HG03520 (cell line): ENCODE measurements around the gene MPHOSPH9.

ENCODE experiments used
- ATAC-seq: cut with Tn5 transposase; IDR thresholded peaks from one replicate; pipeline ENCODE4 v1.9.1; 2021; ENCODE audit warnings: mild to moderate bottlenecking, moderate library complexity; ENCODE audit not compliant: unreplicated experiment

The MPHOSPH9 gene

GRCh38 chr12:123150275-123150743, 82.6 kb downstream of the MPHOSPH9 start:
- ATAC-seq: no peak

GRCh38 chr12:123149501-123150274, 83.3 kb downstream of the MPHOSPH9 start:
- no peak for ATAC-seq

GRCh38 chr12:123149088-123149487, 83.9 kb downstream of the MPHOSPH9 start:
- no peak for ATAC-seq

- ATAC-seq: no peak
Measured at GRCh38 chr12:123148655-123149054, 84.3 kb downstream of the MPHOSPH9 start.

GRCh38 chr12:123148223-123148622, 84.7 kb downstream of the MPHOSPH9 start:
- no peak for ATAC-seq

- ATAC-seq: no peak
Measured at GRCh38 chr12:123145211-123145610, 87.7 kb downstream of the MPHOSPH9 start.

GRCh38 chr12:123143736-123144461, 89.0 kb downstream of the MPHOSPH9 start:
- no peak for ATAC-seq

GRCh38 chr12:123142921-123143735, 89.8 kb downstream of the MPHOSPH9 start:
- ATAC-seq: no peak

GRCh38 chr12:123142518-123142840, 90.5 kb downstream of the MPHOSPH9 start:
- ATAC-seq: no peak

GRCh38 chr12:123141615-123142517, 91.1 kb downstream of the MPHOSPH9 start:
- ATAC-seq: no peak

- ATAC-seq: no peak
Measured at GRCh38 chr12:123140676-123141614, 92.0 kb downstream of the MPHOSPH9 start.

GRCh38 chr12:123139926-123140675, 92.8 kb downstream of the MPHOSPH9 start:
- ATAC-seq: no peak

- ATAC-seq: no peak
Measured at GRCh38 chr12:123135688-123136087, 97.3 kb downstream of the MPHOSPH9 start.

- ATAC-seq: no peak
Measured at GRCh38 chr12:123134826-123135225, 98.1 kb downstream of the MPHOSPH9 start.

- no peak for ATAC-seq
Measured at GRCh38 chr12:123134271-123134671, 98.7 kb downstream of the MPHOSPH9 start.

GRCh38 chr12:123133701-123134100, 99.2 kb downstream of the MPHOSPH9 start:
- ATAC-seq: no peak

GRCh38 chr12:123132951-123133619, 99.9 kb downstream of the MPHOSPH9 start:
- ATAC-seq: no peak

- ATAC-seq: no peak
Measured at GRCh38 chr12:123131879-123132402, 101.0 kb downstream of the MPHOSPH9 start.
